Measurements from ENCODE around the gene GTPBP2. TPM values are rescaled to one million over a fixed set of nuclear protein-coding genes. Genes with fewer than 3 reads are reported as not detected.
A peak's percentile ranks its signal among the peaks of the same experiment; 100 is the strongest.

Gene GTPBP2
- total and polyA plus RNA-seq, 2 of the 13 experiments (the other 11 are each of a cell fraction or from before 2014, with no cell fraction given), result 26.9 to 88.2 TPM

- TF ChIP-seq ZEB1 (IDR thresholded peaks at IDR 0.05; ENCODE audit: insufficient replicate concordance, low read depth), result no peak
- TF ChIP-seq PRDM15 (CRISPR knock-in tag; IDR thresholded peaks at IDR 0.05), result no peak
- no peak for TF ChIP-seq PCBP1 (IDR thresholded peaks at IDR 0.05; ENCODE audit: borderline replicate concordance, low read depth, low read length)
- TF ChIP-seq SRSF4 (IDR thresholded peaks at IDR 0.05; ENCODE audit: low read depth, low read length, poor library complexity, severe bottlenecking), result no peak
- peak; percentile 71; the same call in 1 of the 2 replicates for TF ChIP-seq EEA1 (CRISPR knock-in tag; IDR thresholded peaks at IDR 0.05; ENCODE audit: borderline replicate concordance)
- peak; percentile 91 for TF ChIP-seq RBM22 (optimal IDR thresholded peaks at IDR 0.05; ENCODE audit: low read length)
- peak; percentile 30; the same call in 1 of the 2 replicates for TF ChIP-seq ZNF589 (CRISPR knock-in tag; conservative IDR thresholded peaks at IDR 0.05)
- TF ChIP-seq CBX1 (IDR thresholded peaks at IDR 0.05; ENCODE audit: low read depth), result peak; percentile 16
- peak; percentile 42 for TF ChIP-seq ETV5 (CRISPR knock-in tag; IDR thresholded peaks at IDR 0.05; ENCODE audit: borderline replicate concordance)
- TF ChIP-seq IRF2 (CRISPR knock-in tag; IDR thresholded peaks at IDR 0.05), result peak; percentile 30; the same call in 1 of the 2 replicates
- TF ChIP-seq KLF11 (CRISPR knock-in tag; IDR thresholded peaks at IDR 0.05), result no peak; the same call in 1 of the 2 replicates
- TF ChIP-seq FUBP1 (CRISPR knock-in tag; IDR thresholded peaks at IDR 0.05; ENCODE audit: borderline replicate concordance), result 0 out of 2 replicates have a peak, but pooled peaks have one; percentile 59
- peak; percentile 98 for TF ChIP-seq AGO2 (optimal IDR thresholded peaks at IDR 0.05; ENCODE audit: low read depth, low read length)
- no peak; the same call in 1 of the 2 replicates for TF ChIP-seq HNF4G (IDR thresholded peaks at IDR 0.05; ENCODE audit: borderline replicate concordance, low read depth, low read length)
- TF ChIP-seq HNF4G (CRISPR knock-in tag; IDR thresholded peaks at IDR 0.05; ENCODE audit: borderline replicate concordance, low read depth), result no peak
- TF ChIP-seq ZNF142 (CRISPR knock-in tag; IDR thresholded peaks at IDR 0.05), result no peak
Measured at GRCh38 chr6:43668151-43669028, 39.3 kb upstream of the GTPBP2 start (continued).
